ENCODE data around the gene LIN28A.
"Not testable (repeated sequence)": the region's sequence is repeated elsewhere in the genome, so short reads cannot be mapped to it uniquely, and the experiment has no call there.

The LIN28A gene

GRCh38 chr1:26373789-26374188 is 36.8 kb upstream of the LIN28A start:
- no peaks in the 10 kb centered on the region for H3K27me3 Mint-ChIP-seq
- ATAC-seq (replicated peaks) (no peak), DNase-seq (no peak)
- H3K4me1 Mint-ChIP-seq (ENCODE audit: low read depth in 2 of 2): peaks cover 77 to 81% of the 10 kb centered on the region in 2 donors
- H3K9me3 Mint-ChIP-seq: no peaks in the 10 kb centered on the region
- H3K27ac Mint-ChIP-seq: peak overlapping the region; percentile 69 to 82
- H3K4me3 Mint-ChIP-seq: peak overlapping the region; percentile 76 to 84
- peaks cover 8% of the 10 kb centered on the region for H3K36me3 Mint-ChIP-seq (ENCODE audit: insufficient read depth)

GRCh38 chr1:26374361-26374760 is 36.3 kb upstream of the LIN28A start:
- H3K4me3 Mint-ChIP-seq: peak overlapping the region; percentile 76 to 84
- not testable (repeated sequence) for H3K36me3 Mint-ChIP-seq (ENCODE audit: insufficient read depth); DNase-seq; H3K27me3 Mint-ChIP-seq; ATAC-seq (replicated peaks); H3K9me3 Mint-ChIP-seq
- H3K27ac Mint-ChIP-seq: peak overlapping the region; percentile 69 to 82
- H3K4me1 Mint-ChIP-seq (ENCODE audit: low read depth in 2 of 2): peaks cover 80 to 87% of the 10 kb centered on the region in 2 donors

GRCh38 chr1:26375081-26375480 is 35.5 kb upstream of the LIN28A start:
- Mint-ChIP-seq H3K4me3 (peak overlapping the region; percentile 76 to 84), H3K36me3 (ENCODE audit: insufficient read depth) (peaks cover 8% of the 10 kb centered on the region)
- no peak for ATAC-seq (replicated peaks)

GRCh38 chr1:26376050-26376449 is 34.6 kb upstream of the LIN28A start:
- H3K27me3 Mint-ChIP-seq: no peaks in the 10 kb centered on the region
- peaks cover 8% of the 10 kb centered on the region for H3K36me3 Mint-ChIP-seq (ENCODE audit: insufficient read depth)
- no peak overlapping the region for H3K27ac Mint-ChIP-seq
- ATAC-seq (replicated peaks) (no peak), DNase-seq (no peak)
- H3K9me3 Mint-ChIP-seq: no peaks in the 10 kb centered on the region
- peak overlapping the region; percentile 55 to 84 for H3K4me3 Mint-ChIP-seq
- peaks cover 71 to 78% of the 10 kb centered on the region in 2 donors for H3K4me1 Mint-ChIP-seq (ENCODE audit: low read depth in 2 of 2)

More at GRCh38 chr1:26375081-26375480, 35.5 kb upstream of the LIN28A start:
- DNase-seq: no peak
- H3K27ac Mint-ChIP-seq: peak overlapping the region in 1 of 2 donors; percentile 41
- H3K27me3 Mint-ChIP-seq: no peaks in the 10 kb centered on the region
- H3K4me1 Mint-ChIP-seq (ENCODE audit: low read depth in 2 of 2): peaks cover 78 to 85% of the 10 kb centered on the region in 2 donors
- H3K9me3 Mint-ChIP-seq: no peaks in the 10 kb centered on the region

GRCh38 chr1:26378088-26378878 is 32.3 kb upstream of the LIN28A start:
- Mint-ChIP-seq H3K27me3 (no peaks in the 10 kb centered on the region), H3K36me3 (ENCODE audit: insufficient read depth) (peaks cover 8% of the 10 kb centered on the region), H3K4me3 (peak overlapping the region; percentile 74 to 82), H3K27ac (peak overlapping the region; percentile 86 to 96), H3K4me1 (ENCODE audit: low read depth in 2 of 2) (peaks cover 55 to 69% of the 10 kb centered on the region in 2 donors), H3K9me3 (no peaks in the 10 kb centered on the region)
- DNase-seq: peak; percentile 82 to 86 (median 83)
- peak; percentile 93 for ATAC-seq (replicated peaks)

- peak overlapping the region; percentile 74 to 82 for H3K4me3 Mint-ChIP-seq
Measured at GRCh38 chr1:26378879-26379251, 31.8 kb upstream of the LIN28A start.

GRCh38 chr1:26384076-26384475 is 26.5 kb upstream of the LIN28A start:
- ATAC-seq (replicated peaks) (peak; percentile 90), DNase-seq (no peak)
- Mint-ChIP-seq H3K27me3 (peaks cover 5 to 18% of the 10 kb centered on the region in 2 donors), H3K4me3 (peak overlapping the region; percentile 60 to 72), H3K36me3 (ENCODE audit: insufficient read depth) (peaks cover 9% of the 10 kb centered on the region), H3K4me1 (ENCODE audit: low read depth in 2 of 2) (peaks cover 29 to 40% of the 10 kb centered on the region in 2 donors), H3K9me3 (no peaks in the 10 kb centered on the region), H3K27ac (peak overlapping the region in 1 of 2 donors; percentile 56)

More at GRCh38 chr1:26378879-26379251, 31.8 kb upstream of the LIN28A start:
- peak overlapping the region; percentile 86 to 96 for H3K27ac Mint-ChIP-seq
- ATAC-seq (replicated peaks) (no peak), DNase-seq (no peak)
- peaks cover 8% of the 10 kb centered on the region for H3K36me3 Mint-ChIP-seq (ENCODE audit: insufficient read depth)
- peaks cover 49 to 63% of the 10 kb centered on the region in 2 donors for H3K4me1 Mint-ChIP-seq (ENCODE audit: low read depth in 2 of 2)
- no peaks in the 10 kb centered on the region for H3K27me3 Mint-ChIP-seq
- H3K9me3 Mint-ChIP-seq: no peaks in the 10 kb centered on the region

- not testable (repeated sequence) for H3K9me3 Mint-ChIP-seq; ATAC-seq (replicated peaks); DNase-seq
- Mint-ChIP-seq H3K27ac (peak overlapping the region in 1 of 2 donors; percentile 75), H3K27me3 (peaks cover 5 to 22% of the 10 kb centered on the region in 2 donors), H3K4me1 (ENCODE audit: low read depth in 2 of 2) (peaks cover 32 to 43% of the 10 kb centered on the region in 2 donors), H3K36me3 (ENCODE audit: insufficient read depth) (peaks cover 12% of the 10 kb centered on the region), H3K4me3 (peak overlapping the region; percentile 37 to 72)
Measured at GRCh38 chr1:26385063-26385462, 25.6 kb upstream of the LIN28A start.

- Mint-ChIP-seq H3K9me3 (no peaks in the 10 kb centered on the region), H3K27me3 (peaks cover 5 to 32% of the 10 kb centered on the region in 2 donors), H3K36me3 (ENCODE audit: insufficient read depth) (peaks cover 12% of the 10 kb centered on the region), H3K4me1 (ENCODE audit: low read depth in 2 of 2) (peaks cover 37 to 42% of the 10 kb centered on the region in 2 donors), H3K27ac (no peak overlapping the region), H3K4me3 (no peak overlapping the region)
- DNase-seq: no peak
- no peak for ATAC-seq (replicated peaks)
Measured at GRCh38 chr1:26387447-26387846, 23.2 kb upstream of the LIN28A start.

- Mint-ChIP-seq H3K4me1 (ENCODE audit: low read depth in 2 of 2) (peaks cover 37 to 41% of the 10 kb centered on the region in 2 donors), H3K27ac (no peak overlapping the region), H3K9me3 (no peaks in the 10 kb centered on the region), H3K27me3 (peaks cover 5 to 38% of the 10 kb centered on the region in 2 donors), H3K4me3 (peak overlapping the region in 1 of 2 donors; percentile 33), H3K36me3 (ENCODE audit: insufficient read depth) (peaks cover 12% of the 10 kb centered on the region)
- ATAC-seq (replicated peaks) (no peak), DNase-seq (no peak)
Measured at GRCh38 chr1:26388791-26389445, 21.7 kb upstream of the LIN28A start.

GRCh38 chr1:26389604-26390247 is 20.9 kb upstream of the LIN28A start:
- H3K9me3 Mint-ChIP-seq: no peaks in the 10 kb centered on the region
- ATAC-seq (replicated peaks): peak; percentile 17
- DNase-seq: no peak
- H3K36me3 Mint-ChIP-seq (ENCODE audit: insufficient read depth): peaks cover 12% of the 10 kb centered on the region
- no peak overlapping the region for H3K4me3 Mint-ChIP-seq
- peaks cover 5 to 38% of the 10 kb centered on the region in 2 donors for H3K27me3 Mint-ChIP-seq
- peaks cover 30 to 34% of the 10 kb centered on the region in 2 donors for H3K4me1 Mint-ChIP-seq (ENCODE audit: low read depth in 2 of 2)
- H3K27ac Mint-ChIP-seq: no peak overlapping the region

GRCh38 chr1:26391450-26391849 is 19.2 kb upstream of the LIN28A start:
- no peak overlapping the region for H3K4me3 Mint-ChIP-seq
- DNase-seq: peak; percentile 21 to 45 (median 33)
- peaks cover 0 to 29% of the 10 kb centered on the region in 2 donors for H3K27me3 Mint-ChIP-seq
- H3K36me3 Mint-ChIP-seq (ENCODE audit: insufficient read depth): peaks cover 12% of the 10 kb centered on the region
- ATAC-seq (replicated peaks): peak; percentile 74
- no peak overlapping the region for H3K27ac Mint-ChIP-seq
- H3K9me3 Mint-ChIP-seq: no peaks in the 10 kb centered on the region
- peaks cover 25 to 26% of the 10 kb centered on the region in 2 donors for H3K4me1 Mint-ChIP-seq (ENCODE audit: low read depth in 2 of 2)

GRCh38 chr1:26395754-26396153 is 14.9 kb upstream of the LIN28A start:
- Mint-ChIP-seq H3K36me3 (ENCODE audit: insufficient read depth) (peaks cover 6% of the 10 kb centered on the region), H3K9me3 (no peaks in the 10 kb centered on the region), H3K4me1 (ENCODE audit: low read depth in 2 of 2) (peaks cover 7 to 12% of the 10 kb centered on the region in 2 donors), H3K27me3 (peaks cover 6 to 25% of the 10 kb centered on the region in 2 donors), H3K4me3 (no peak overlapping the region), H3K27ac (no peak overlapping the region)
- no peak for ATAC-seq (replicated peaks)
- no peak for DNase-seq
